Measurements from ENCODE around the gene PDE8A. TPM values are rescaled to one million over a fixed set of nuclear protein-coding genes. Genes with fewer than 3 reads are reported as not detected.

Gene PDE8A
- total RNA-seq, 1 donor from 2014 or later, result 32.3 TPM

DNA sequence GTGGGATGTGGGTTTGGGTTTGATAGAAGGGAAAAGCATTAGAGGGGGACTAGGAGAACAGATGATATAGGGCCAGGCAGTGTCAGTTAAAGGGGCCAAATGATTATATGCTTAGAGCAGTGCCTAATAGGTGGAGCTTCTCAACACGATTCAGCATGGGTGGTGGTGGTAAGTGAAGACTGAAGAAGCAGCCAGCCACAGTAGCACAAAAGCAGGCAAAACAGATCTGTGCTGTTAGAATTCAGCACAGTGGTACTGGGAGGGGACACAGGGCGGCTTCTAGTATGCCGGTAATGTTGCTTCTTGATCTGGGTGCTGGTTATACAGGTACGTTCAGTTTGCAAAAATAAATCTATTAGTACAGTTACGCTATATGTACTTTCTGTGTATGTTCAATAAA is 25.5 kb downstream of the PDE8A start:
- TF ChIP-seq, protein P1, sequence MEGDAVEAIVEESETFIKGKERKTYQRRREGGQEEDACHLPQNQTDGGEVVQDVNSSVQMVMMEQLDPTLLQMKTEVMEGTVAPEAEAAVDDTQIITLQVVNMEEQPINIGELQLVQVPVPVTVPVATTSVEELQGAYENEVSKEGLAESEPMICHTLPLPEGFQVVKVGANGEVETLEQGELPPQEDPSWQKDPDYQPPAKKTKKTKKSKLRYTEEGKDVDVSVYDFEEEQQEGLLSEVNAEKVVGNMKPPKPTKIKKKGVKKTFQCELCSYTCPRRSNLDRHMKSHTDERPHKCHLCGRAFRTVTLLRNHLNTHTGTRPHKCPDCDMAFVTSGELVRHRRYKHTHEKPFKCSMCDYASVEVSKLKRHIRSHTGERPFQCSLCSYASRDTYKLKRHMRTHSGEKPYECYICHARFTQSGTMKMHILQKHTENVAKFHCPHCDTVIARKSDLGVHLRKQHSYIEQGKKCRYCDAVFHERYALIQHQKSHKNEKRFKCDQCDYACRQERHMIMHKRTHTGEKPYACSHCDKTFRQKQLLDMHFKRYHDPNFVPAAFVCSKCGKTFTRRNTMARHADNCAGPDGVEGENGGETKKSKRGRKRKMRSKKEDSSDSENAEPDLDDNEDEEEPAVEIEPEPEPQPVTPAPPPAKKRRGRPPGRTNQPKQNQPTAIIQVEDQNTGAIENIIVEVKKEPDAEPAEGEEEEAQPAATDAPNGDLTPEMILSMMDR (IDR thresholded peaks at IDR 0.05), result no peak
- no peaks in the 10 kb centered on the region for H3K36me3 Mint-ChIP-seq (ENCODE audit: low read depth)
- no peak overlapping the region for H3K4me3 Mint-ChIP-seq
- ChIA-PET POLR2A (interaction anchor here (1.8 kb wide), 1 partner anchor 27 kb away, joined by 4 read pairs; no protein-coding TSS in a partner anchor), CTCF (no interaction called here)
- intact Hi-C loops (cut with micrococcal nuclease), result no loop called here
- no peaks in the 10 kb centered on the region for H3K9me3 Mint-ChIP-seq
- no peak for DNase-seq
- peaks cover 65% of the 10 kb centered on the region for H3K4me1 Mint-ChIP-seq
- no peak for ATAC-seq (ENCODE audit: low read depth)
- no peak overlapping the region for H3K27ac Mint-ChIP-seq
- no peaks in the 10 kb centered on the region for H3K27me3 Mint-ChIP-seq

DNA sequence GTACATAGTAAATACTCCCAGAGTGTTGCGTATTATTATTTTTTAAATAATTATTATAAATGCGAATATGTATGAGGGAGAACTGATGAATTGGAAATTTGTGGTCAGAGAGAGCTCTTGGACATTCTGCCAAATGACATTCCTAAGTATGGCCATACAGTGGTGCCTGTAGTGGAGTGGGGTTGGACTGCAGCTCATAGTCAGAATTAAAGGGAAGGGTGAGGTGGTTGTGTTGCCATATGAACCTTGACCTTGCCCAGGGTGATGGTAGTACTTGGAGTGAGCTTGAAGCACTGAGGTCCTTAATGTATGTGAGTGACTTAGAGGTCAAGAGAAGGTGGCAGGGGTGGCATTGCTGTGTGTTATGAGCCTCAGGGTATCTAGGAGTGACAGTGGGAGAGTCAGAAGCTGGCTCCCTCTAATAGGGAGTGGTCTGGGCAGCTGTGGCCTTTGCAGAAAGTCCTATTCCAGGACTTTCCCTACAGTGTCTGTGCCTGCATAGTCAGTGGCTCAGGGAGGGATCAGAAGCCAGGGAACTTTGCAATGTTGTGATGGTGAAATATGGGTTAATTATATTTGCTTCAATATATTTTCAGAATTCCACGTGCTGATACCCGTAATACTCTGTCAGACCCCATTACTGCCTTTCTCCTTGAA is 26.2 kb downstream of the PDE8A start:
- H3K27me3 Mint-ChIP-seq, result no peaks in the 10 kb centered on the region
- H3K4me1 Mint-ChIP-seq, result peaks cover 59% of the 10 kb centered on the region
- TF ChIP-seq, protein P1 (IDR thresholded peaks at IDR 0.05), result no peak
- ChIA-PET CTCF (no interaction called here), POLR2A (interaction anchor here (1.8 kb wide), 1 partner anchor 27 kb away, joined by 4 read pairs; no protein-coding TSS in a partner anchor)
- intact Hi-C loops (cut with micrococcal nuclease), result no loop called here
- no peaks in the 10 kb centered on the region for H3K9me3 Mint-ChIP-seq
- DNase-seq (no peak), ATAC-seq (ENCODE audit: low read depth) (no peak)
- H3K27ac Mint-ChIP-seq, result no peak overlapping the region
- H3K36me3 Mint-ChIP-seq (ENCODE audit: low read depth), result no peaks in the 10 kb centered on the region
- H3K4me3 Mint-ChIP-seq, result no peak overlapping the region

GRCh38 chr15:85008474-85009260 is 27.0 kb downstream of the PDE8A start:
- CTCF ChIA-PET, result no interaction called here

GRCh38 chr15:85009435-85009834 is 27.8 kb downstream of the PDE8A start:
- Mint-ChIP-seq H3K27ac (peak overlapping the region; percentile 41), H3K9me3 (no peaks in the 10 kb centered on the region), H3K4me3 (no peak overlapping the region), H3K27me3 (no peaks in the 10 kb centered on the region), H3K4me1 (peaks cover 56% of the 10 kb centered on the region), H3K36me3 (ENCODE audit: low read depth) (no peaks in the 10 kb centered on the region)
- ChIA-PET POLR2A (interaction anchor here (0.6 to 2.3 kb wide), 3 partner anchors 21 to 408 kb away, joined by 3 to 22 read pairs (median 3); partner anchors contain the start of gene PDE8A), CTCF (interaction anchor here (1.7 to 1.8 kb wide), 2 partner anchors 52 to 54 kb away, joined by 7 read pairs; no protein-coding TSS in a partner anchor)
- intact Hi-C loops (cut with micrococcal nuclease), result no loop called here
- DNase-seq (no peak), ATAC-seq (ENCODE audit: low read depth) (no peak)
- TF ChIP-seq, protein P1 (IDR thresholded peaks at IDR 0.05), result no peak

More at GRCh38 chr15:85008474-85009260, 27.0 kb downstream of the PDE8A start:
- TF ChIP-seq, protein P1 (IDR thresholded peaks at IDR 0.05), result no peak
- H3K4me3 Mint-ChIP-seq, result no peak overlapping the region
- DNase-seq, result no peak
- H3K27ac Mint-ChIP-seq, result peak overlapping the region; percentile 71
- intact Hi-C loops (cut with micrococcal nuclease), result no loop called here
- H3K4me1 Mint-ChIP-seq, result peaks cover 56% of the 10 kb centered on the region
- POLR2A ChIA-PET, result interaction anchor here (0.6 to 1.8 kb wide), 3 partner anchors 21 to 407 kb away, joined by 3 to 4 read pairs (median 3); no protein-coding TSS in a partner anchor
- H3K9me3 Mint-ChIP-seq, result no peaks in the 10 kb centered on the region
- ATAC-seq (ENCODE audit: low read depth), result no peak
- H3K27me3 Mint-ChIP-seq, result no peaks in the 10 kb centered on the region
- no peaks in the 10 kb centered on the region for H3K36me3 Mint-ChIP-seq (ENCODE audit: low read depth)

DNA sequence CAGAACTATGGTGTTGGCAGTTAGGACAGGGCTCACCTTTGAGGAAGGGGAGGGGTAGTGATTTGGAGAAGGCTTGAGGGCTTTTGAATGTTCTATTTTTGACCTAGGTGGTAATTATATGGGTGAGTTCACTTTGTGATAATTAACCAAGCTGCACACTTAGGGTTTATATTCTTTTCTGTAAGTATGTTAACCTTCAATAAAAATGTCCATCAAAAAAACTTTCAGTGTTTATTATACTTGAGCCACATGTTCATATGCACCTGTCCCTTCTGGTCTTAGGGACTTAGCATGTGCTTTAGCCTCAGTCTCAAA is 28.4 kb downstream of the PDE8A start:
- intact Hi-C loops (cut with micrococcal nuclease), result loop anchor here (1.0 kb wide), 3 partner anchors 30 to 82 kb away; no protein-coding TSS in a partner anchor
- TF ChIP-seq, protein P1 (IDR thresholded peaks at IDR 0.05), result no peak
- no peak overlapping the region for H3K4me3 Mint-ChIP-seq

More for the DNA sequence above, 28.4 kb downstream of the PDE8A start:
- POLR2A ChIA-PET, result interaction anchor here (2.3 kb wide), 1 partner anchor 29 kb away, joined by 22 read pairs; the partner anchor contains the start of gene PDE8A
- CTCF ChIA-PET, result interaction anchor here (0.6 to 1.8 kb wide), 5 partner anchors 31 to 361 kb away, joined by 3 to 7 read pairs (median 5); no protein-coding TSS in a partner anchor
- Mint-ChIP-seq H3K4me1 (peaks cover 57% of the 10 kb centered on the region), H3K27ac (peak overlapping the region; percentile 74), H3K9me3 (no peaks in the 10 kb centered on the region), H3K27me3 (no peaks in the 10 kb centered on the region), H3K36me3 (ENCODE audit: low read depth) (no peaks in the 10 kb centered on the region)
- ATAC-seq (ENCODE audit: low read depth) (peak; percentile 47), DNase-seq (no peak)

Data from activated B cell treated with CpG ODN at 0.5 μM for 24 hours (primary cell).